ENCODE data around the gene IPO4. TPM values are rescaled to one million over a fixed set of nuclear protein-coding genes. Genes with fewer than 3 reads are reported as not detected.
A peak's percentile ranks its signal among the peaks of the same experiment; 100 is the strongest.

The IPO4 gene
- total and polyA plus RNA-seq, 2 donors (not counting 1 experiment from before 2014, with no cell fraction given): 12.4 to 25.3 TPM

- H4K20me1 ChIP-seq (ENCODE audit: control insufficient read depth, extremely low read depth, insufficient read depth, low read length): no peaks in the 10 kb centered on the region
- no peaks in the 10 kb centered on the region for H3K27me3 ChIP-seq (ENCODE audit: control insufficient read depth, insufficient read depth, low read length)
- no peak for DNase-seq (ENCODE audit: low read depth in 2 of 2)
- peaks cover 28% of the 10 kb centered on the region for H3K36me3 ChIP-seq (ENCODE audit: control insufficient read depth, insufficient read depth, low read length)
- no peaks in the 10 kb centered on the region for H3K4me1 ChIP-seq (ENCODE audit: control insufficient read depth, extremely low read depth, insufficient read depth, low read length)
- H3K27ac ChIP-seq (ENCODE audit: insufficient read depth, low read length): no peak overlapping the region
- no peak for TF ChIP-seq CTCF (conservative IDR thresholded peaks at IDR 0.05 in 1 of 2, IDR thresholded peaks at IDR 0.05 in 1 of 2; ENCODE audit: low read depth in 1 of 2, low read length in 2 of 2)
- TF ChIP-seq EZH2 (IDR thresholded peaks at IDR 0.05; ENCODE audit: low read length, missing control alignments): no peak
- H3K4me2 ChIP-seq (ENCODE audit: extremely low read depth, insufficient read depth, low read length): no peak overlapping the region
- H3K9ac ChIP-seq (ENCODE audit: insufficient read depth, low read length): no peak overlapping the region
- H3K79me2 ChIP-seq (ENCODE audit: control insufficient read depth, insufficient read depth, low read length): no peaks in the 10 kb centered on the region
- no peaks in the 10 kb centered on the region for H3K9me3 ChIP-seq (ENCODE audit: control insufficient read depth, insufficient read depth, low read depth, low read length)
- no peak overlapping the region for H3K4me3 ChIP-seq (replicated peaks in 1 of 4; ENCODE audit: control extremely low read depth in 1 of 4, insufficient read depth in 1 of 4, low read depth in 3 of 4, low read length in 4 of 4)
- no peak overlapping the region for H2AFZ ChIP-seq (ENCODE audit: low read length)
Measured at GRCh38 chr14:24176599-24176998, 12.0 kb downstream of the IPO4 start.

GRCh38 chr14:24172871-24173281, 15.7 kb downstream of the IPO4 start:
- H3K36me3 ChIP-seq (ENCODE audit: control insufficient read depth, insufficient read depth, low read length): peaks cover 11% of the 10 kb centered on the region
- no peak overlapping the region for H3K4me3 ChIP-seq (replicated peaks in 1 of 4; ENCODE audit: control extremely low read depth in 1 of 4, insufficient read depth in 1 of 4, low read depth in 3 of 4, low read length in 4 of 4)
- no peaks in the 10 kb centered on the region for H4K20me1 ChIP-seq (ENCODE audit: control insufficient read depth, extremely low read depth, insufficient read depth, low read length)
- H3K9ac ChIP-seq (ENCODE audit: insufficient read depth, low read length): no peak overlapping the region
- H3K4me1 ChIP-seq (ENCODE audit: control insufficient read depth, extremely low read depth, insufficient read depth, low read length): no peaks in the 10 kb centered on the region
- no peak overlapping the region for H3K27ac ChIP-seq (ENCODE audit: insufficient read depth, low read length)
- no peak for DNase-seq (ENCODE audit: low read depth in 2 of 2)
- TF ChIP-seq EZH2 (IDR thresholded peaks at IDR 0.05; ENCODE audit: low read length, missing control alignments) (no peak), CTCF (conservative IDR thresholded peaks at IDR 0.05 in 1 of 2, IDR thresholded peaks at IDR 0.05 in 1 of 2; ENCODE audit: low read depth in 1 of 2, low read length in 2 of 2) (no peak)
- H3K4me2 ChIP-seq (ENCODE audit: extremely low read depth, insufficient read depth, low read length): no peak overlapping the region
- H3K9me3 ChIP-seq (ENCODE audit: control insufficient read depth, insufficient read depth, low read depth, low read length): no peaks in the 10 kb centered on the region
- no peaks in the 10 kb centered on the region for H3K27me3 ChIP-seq (ENCODE audit: control insufficient read depth, insufficient read depth, low read length)
- H2AFZ ChIP-seq (ENCODE audit: low read length): no peak overlapping the region
- H3K79me2 ChIP-seq (ENCODE audit: control insufficient read depth, insufficient read depth, low read length): no peaks in the 10 kb centered on the region

- Histone ChIP-seq H3K27ac (ENCODE audit: insufficient read depth, low read length) (no peak overlapping the region), H3K9ac (ENCODE audit: insufficient read depth, low read length) (no peak overlapping the region), H3K27me3 (ENCODE audit: control insufficient read depth, insufficient read depth, low read length) (no peaks in the 10 kb centered on the region), H3K9me3 (ENCODE audit: control insufficient read depth, insufficient read depth, low read depth, low read length) (no peaks in the 10 kb centered on the region), H3K4me2 (ENCODE audit: extremely low read depth, insufficient read depth, low read length) (no peak overlapping the region), H4K20me1 (ENCODE audit: control insufficient read depth, extremely low read depth, insufficient read depth, low read length) (no peaks in the 10 kb centered on the region), H3K79me2 (ENCODE audit: control insufficient read depth, insufficient read depth, low read length) (no peaks in the 10 kb centered on the region), H3K4me3 (replicated peaks in 1 of 4; ENCODE audit: control extremely low read depth in 1 of 4, insufficient read depth in 1 of 4, low read depth in 3 of 4, low read length in 4 of 4) (peak overlapping the region in 1 of 4 experiments; percentile 44), H2AFZ (ENCODE audit: low read length) (no peak overlapping the region), H3K4me1 (ENCODE audit: control insufficient read depth, extremely low read depth, insufficient read depth, low read length) (no peaks in the 10 kb centered on the region), H3K36me3 (ENCODE audit: control insufficient read depth, insufficient read depth, low read length) (peaks cover 11% of the 10 kb centered on the region)
- TF ChIP-seq CTCF (conservative IDR thresholded peaks at IDR 0.05 in 1 of 2, IDR thresholded peaks at IDR 0.05 in 1 of 2; ENCODE audit: low read depth in 1 of 2, low read length in 2 of 2) (no peak), EZH2 (IDR thresholded peaks at IDR 0.05; ENCODE audit: low read length, missing control alignments) (no peak)
- DNase-seq (ENCODE audit: low read depth in 2 of 2): no peak
Measured at GRCh38 chr14:24172261-24172860, 16.3 kb downstream of the IPO4 start.

Data from fibroblast of lung (primary cell).